Measurements from ENCODE around the gene UTP25. TPM values are rescaled to one million over a fixed set of nuclear protein-coding genes. Genes with fewer than 3 reads are reported as not detected.

Gene UTP25
- total RNA-seq, 5 donors from 2014 or later (not counting 1 experiment from before 2014, with no cell fraction given), result 9.1 to 19.9 (median 14.5) TPM

- no peak overlapping the region for H3K4me3 Mint-ChIP-seq
- no peak for ATAC-seq (replicated peaks in 1 of 4)
- Histone ChIP-seq H3K9me3 (no peaks in the 10 kb centered on the region), H3K4me1 (ENCODE audit: control insufficient read depth in 1 of 2, extremely low read depth in 1 of 2, insufficient read depth in 2 of 2, low read length in 2 of 2) (no peaks in the 10 kb centered on the region), H3K27ac (ENCODE audit: low read length) (no peak overlapping the region), H3K27me3 (replicated peaks in 1 of 2; ENCODE audit: control insufficient read depth in 2 of 2, extremely low read depth in 1 of 2, insufficient read depth in 2 of 2, low read length in 1 of 2) (peaks cover 0 to 12% of the 10 kb centered on the region in 2 experiments), H3K36me3 (ENCODE audit: control insufficient read depth in 2 of 2, extremely low read depth in 1 of 2, insufficient read depth in 1 of 2, low read length in 1 of 2) (no peaks in the 10 kb centered on the region), H3K4me3 (ENCODE audit: control insufficient read depth in 1 of 2, extremely low read depth in 1 of 2, low read length in 1 of 2) (no peak overlapping the region)
- no peak for DNase-seq
- no peak overlapping the region for H3K27ac Mint-ChIP-seq
- H3K27me3 Mint-ChIP-seq, result peaks cover 48 to 50% of the 10 kb centered on the region in 2 donors
- ChIA-PET CTCF (no interaction called here), POLR2A (no interaction called here)
- no peaks in the 10 kb centered on the region for H3K36me3 Mint-ChIP-seq
- 68% methylated on average over 2 of the region's 2 CpGs for WGBS (ENCODE audit: insufficient coverage)
- H3K4me1 Mint-ChIP-seq, result no peaks in the 10 kb centered on the region
- H3K9me3 Mint-ChIP-seq, result no peaks in the 10 kb centered on the region
Observed at GRCh38 chr1:209877087-209877764, 49.5 kb downstream of the UTP25 start.

- no peak overlapping the region for H3K27ac ChIP-seq (ENCODE audit: low read length)
- no peak overlapping the region for H3K4me3 ChIP-seq (ENCODE audit: control insufficient read depth in 1 of 2, extremely low read depth in 1 of 2, low read length in 1 of 2)
- no peak for DNase-seq
- H3K36me3 ChIP-seq (ENCODE audit: control insufficient read depth in 2 of 2, extremely low read depth in 1 of 2, insufficient read depth in 1 of 2, low read length in 1 of 2), result no peaks in the 10 kb centered on the region
- H3K4me1 Mint-ChIP-seq, result no peaks in the 10 kb centered on the region
- H3K4me1 ChIP-seq (ENCODE audit: control insufficient read depth in 1 of 2, extremely low read depth in 1 of 2, insufficient read depth in 2 of 2, low read length in 2 of 2), result no peaks in the 10 kb centered on the region
- H3K27ac Mint-ChIP-seq, result no peak overlapping the region
- no CpG with 5 or more reads among the region's 1 CpG for WGBS (ENCODE audit: insufficient coverage)
- H3K27me3 ChIP-seq (replicated peaks in 1 of 2; ENCODE audit: control insufficient read depth in 2 of 2, extremely low read depth in 1 of 2, insufficient read depth in 2 of 2, low read length in 1 of 2), result peaks cover 0 to 13% of the 10 kb centered on the region in 2 experiments
- CTCF ChIA-PET, result no interaction called here
- no peaks in the 10 kb centered on the region for H3K9me3 Mint-ChIP-seq
- no peak for ATAC-seq (replicated peaks in 1 of 4)
- no peak overlapping the region for H3K4me3 Mint-ChIP-seq
- H3K9me3 ChIP-seq, result no peaks in the 10 kb centered on the region
- POLR2A ChIA-PET, result no interaction called here
- no peaks in the 10 kb centered on the region for H3K36me3 Mint-ChIP-seq
- H3K27me3 Mint-ChIP-seq, result peaks cover 38 to 42% of the 10 kb centered on the region in 2 donors
Observed at GRCh38 chr1:209878964-209879363, 51.2 kb downstream of the UTP25 start.

- H3K9me3 ChIP-seq, result no peaks in the 10 kb centered on the region
Observed at GRCh38 chr1:209879539-209879938, 51.8 kb downstream of the UTP25 start.

GRCh38 chr1:209880031-209880430, 52.3 kb downstream of the UTP25 start:
- Histone ChIP-seq H3K4me1 (ENCODE audit: control insufficient read depth in 1 of 2, extremely low read depth in 1 of 2, insufficient read depth in 2 of 2, low read length in 2 of 2) (no peaks in the 10 kb centered on the region), H3K9me3 (no peaks in the 10 kb centered on the region), H3K4me3 (ENCODE audit: control insufficient read depth in 1 of 2, extremely low read depth in 1 of 2, low read length in 1 of 2) (no peak overlapping the region), H3K36me3 (ENCODE audit: control insufficient read depth in 2 of 2, extremely low read depth in 1 of 2, insufficient read depth in 1 of 2, low read length in 1 of 2) (no peaks in the 10 kb centered on the region), H3K27me3 (replicated peaks in 1 of 2; ENCODE audit: control insufficient read depth in 2 of 2, extremely low read depth in 1 of 2, insufficient read depth in 2 of 2, low read length in 1 of 2) (peaks cover 0 to 11% of the 10 kb centered on the region in 2 experiments), H3K27ac (ENCODE audit: low read length) (no peak overlapping the region)
- DNase-seq, result no peak
- no peak for ATAC-seq (replicated peaks in 1 of 4)
- H3K27me3 Mint-ChIP-seq, result peaks cover 40 to 46% of the 10 kb centered on the region in 2 donors
- no peaks in the 10 kb centered on the region for H3K36me3 Mint-ChIP-seq
- no peaks in the 10 kb centered on the region for H3K9me3 Mint-ChIP-seq
- WGBS (ENCODE audit: insufficient coverage), result 69% methylated on average over 2 of the region's 3 CpGs
- no peak overlapping the region for H3K27ac Mint-ChIP-seq
- POLR2A ChIA-PET, result no interaction called here
- CTCF ChIA-PET, result no interaction called here
- no peaks in the 10 kb centered on the region for H3K4me1 Mint-ChIP-seq
- no peak overlapping the region for H3K4me3 Mint-ChIP-seq

More at GRCh38 chr1:209879539-209879938, 51.8 kb downstream of the UTP25 start:
- ChIA-PET POLR2A (no interaction called here), CTCF (no interaction called here)
- no peak for DNase-seq
- Mint-ChIP-seq H3K4me1 (no peaks in the 10 kb centered on the region), H3K27me3 (peaks cover 42 to 44% of the 10 kb centered on the region in 2 donors), H3K4me3 (no peak overlapping the region), H3K27ac (no peak overlapping the region), H3K36me3 (no peaks in the 10 kb centered on the region), H3K9me3 (no peaks in the 10 kb centered on the region)
- no peak overlapping the region for H3K4me3 ChIP-seq (ENCODE audit: control insufficient read depth in 1 of 2, extremely low read depth in 1 of 2, low read length in 1 of 2)
- 100% methylated on average over 2 of the region's 12 CpGs for WGBS (ENCODE audit: insufficient coverage)
- H3K27me3 ChIP-seq (replicated peaks in 1 of 2; ENCODE audit: control insufficient read depth in 2 of 2, extremely low read depth in 1 of 2, insufficient read depth in 2 of 2, low read length in 1 of 2), result peaks cover 0 to 13% of the 10 kb centered on the region in 2 experiments
- ATAC-seq (replicated peaks in 1 of 4), result no peak
- no peak overlapping the region for H3K27ac ChIP-seq (ENCODE audit: low read length)
- no peaks in the 10 kb centered on the region for H3K36me3 ChIP-seq (ENCODE audit: control insufficient read depth in 2 of 2, extremely low read depth in 1 of 2, insufficient read depth in 1 of 2, low read length in 1 of 2)
- no peaks in the 10 kb centered on the region for H3K4me1 ChIP-seq (ENCODE audit: control insufficient read depth in 1 of 2, extremely low read depth in 1 of 2, insufficient read depth in 2 of 2, low read length in 2 of 2)

- no peak overlapping the region for H3K4me3 Mint-ChIP-seq
- peaks cover 42 to 46% of the 10 kb centered on the region in 2 donors for H3K27me3 Mint-ChIP-seq
- no peaks in the 10 kb centered on the region for H3K4me1 Mint-ChIP-seq
- ChIA-PET CTCF (no interaction called here), POLR2A (no interaction called here)
- no peak overlapping the region for H3K27ac Mint-ChIP-seq
- Histone ChIP-seq H3K9me3 (no peaks in the 10 kb centered on the region), H3K4me3 (ENCODE audit: control insufficient read depth in 1 of 2, extremely low read depth in 1 of 2, low read length in 1 of 2) (no peak overlapping the region), H3K27me3 (replicated peaks in 1 of 2; ENCODE audit: control insufficient read depth in 2 of 2, extremely low read depth in 1 of 2, insufficient read depth in 2 of 2, low read length in 1 of 2) (peaks cover 0 to 10% of the 10 kb centered on the region in 2 experiments), H3K4me1 (ENCODE audit: control insufficient read depth in 1 of 2, extremely low read depth in 1 of 2, insufficient read depth in 2 of 2, low read length in 2 of 2) (no peaks in the 10 kb centered on the region), H3K36me3 (ENCODE audit: control insufficient read depth in 2 of 2, extremely low read depth in 1 of 2, insufficient read depth in 1 of 2, low read length in 1 of 2) (no peaks in the 10 kb centered on the region), H3K27ac (ENCODE audit: low read length) (no peak overlapping the region)
- DNase-seq, result no peak
- no peaks in the 10 kb centered on the region for H3K36me3 Mint-ChIP-seq
- H3K9me3 Mint-ChIP-seq, result no peaks in the 10 kb centered on the region
- 69% methylated on average over 5 of the region's 5 CpGs for whole genome bisulfite sequencing (ENCODE audit: insufficient coverage)
- ATAC-seq (replicated peaks in 1 of 4), result no peak
Observed at GRCh38 chr1:209881619-209882018, 53.8 kb downstream of the UTP25 start.

- no peak overlapping the region for H3K27ac ChIP-seq (ENCODE audit: low read length)
- POLR2A ChIA-PET, result no interaction called here
- peaks cover 0 to 15% of the 10 kb centered on the region in 2 experiments for H3K27me3 ChIP-seq (replicated peaks in 1 of 2; ENCODE audit: control insufficient read depth in 2 of 2, extremely low read depth in 1 of 2, insufficient read depth in 2 of 2, low read length in 1 of 2)
- Mint-ChIP-seq H3K27me3 (peaks cover 47 to 48% of the 10 kb centered on the region in 2 donors), H3K27ac (no peak overlapping the region), H3K36me3 (no peaks in the 10 kb centered on the region), H3K4me3 (no peak overlapping the region), H3K4me1 (no peaks in the 10 kb centered on the region), H3K9me3 (no peaks in the 10 kb centered on the region)
- 60% methylated on average over 2 of the region's 3 CpGs for WGBS (ENCODE audit: insufficient coverage)
- H3K4me1 ChIP-seq (ENCODE audit: control insufficient read depth in 1 of 2, extremely low read depth in 1 of 2, insufficient read depth in 2 of 2, low read length in 2 of 2), result no peaks in the 10 kb centered on the region
- ATAC-seq (replicated peaks in 1 of 4), result no peak
- H3K4me3 ChIP-seq (ENCODE audit: control insufficient read depth in 1 of 2, extremely low read depth in 1 of 2, low read length in 1 of 2), result no peak overlapping the region
- DNase-seq, result no peak
- H3K36me3 ChIP-seq (ENCODE audit: control insufficient read depth in 2 of 2, extremely low read depth in 1 of 2, insufficient read depth in 1 of 2, low read length in 1 of 2), result no peaks in the 10 kb centered on the region
- CTCF ChIA-PET, result no interaction called here
- no peaks in the 10 kb centered on the region for H3K9me3 ChIP-seq
Observed at GRCh38 chr1:209882286-209882685, 54.5 kb downstream of the UTP25 start.

GRCh38 chr1:209882942-209883340, 55.2 kb downstream of the UTP25 start:
- H3K27ac Mint-ChIP-seq, result no peak overlapping the region
- CTCF ChIA-PET, result no interaction called here
- POLR2A ChIA-PET, result no interaction called here
- H3K4me1 ChIP-seq (ENCODE audit: control insufficient read depth in 1 of 2, extremely low read depth in 1 of 2, insufficient read depth in 2 of 2, low read length in 2 of 2), result no peaks in the 10 kb centered on the region
- H3K4me1 Mint-ChIP-seq, result no peaks in the 10 kb centered on the region
- no peak overlapping the region for H3K4me3 Mint-ChIP-seq
- no peak overlapping the region for H3K4me3 ChIP-seq (ENCODE audit: control insufficient read depth in 1 of 2, extremely low read depth in 1 of 2, low read length in 1 of 2)
- ATAC-seq (replicated peaks in 1 of 4) (no peak), DNase-seq (no peak)
- H3K9me3 Mint-ChIP-seq, result no peaks in the 10 kb centered on the region
- no peak overlapping the region for H3K27ac ChIP-seq (ENCODE audit: low read length)
- no CpG with 5 or more reads among the region's 2 CpGs for WGBS (ENCODE audit: insufficient coverage)
- H3K36me3 ChIP-seq (ENCODE audit: control insufficient read depth in 2 of 2, extremely low read depth in 1 of 2, insufficient read depth in 1 of 2, low read length in 1 of 2), result no peaks in the 10 kb centered on the region
- no peaks in the 10 kb centered on the region for H3K9me3 ChIP-seq
- H3K27me3 ChIP-seq (replicated peaks in 1 of 2; ENCODE audit: control insufficient read depth in 2 of 2, extremely low read depth in 1 of 2, insufficient read depth in 2 of 2, low read length in 1 of 2), result peaks cover 0 to 15% of the 10 kb centered on the region in 2 experiments
- H3K27me3 Mint-ChIP-seq, result peaks cover 46% of the 10 kb centered on the region in 2 donors
- H3K36me3 Mint-ChIP-seq, result no peaks in the 10 kb centered on the region

Measured in T-cell (primary cell).